ENCODE measurements around the gene HK2. TPM values are rescaled to one million over a fixed set of nuclear protein-coding genes. Genes with fewer than 3 reads are reported as not detected.

The HK2 gene
- total and polyA plus RNA-seq, 8 donors, result 0.47 to 8.6 (median 2.9) TPM

GRCh38 chr2:74870951-74871350, 37.0 kb downstream of the HK2 start:
- Histone ChIP-seq H3K4me3 (no peak overlapping the region), H3K27ac (no peak overlapping the region), H3K9me3 (no peaks in the 10 kb centered on the region), H3K4me1 (peaks cover 0 to 12% (median 0%) of the 10 kb centered on the region in 3 donors), H3K27me3 (no peaks in the 10 kb centered on the region), H3K36me3 (no peaks in the 10 kb centered on the region)
- no peak for FAIRE-seq
- 90 to 91% methylated on average over 4 of the region's 4 CpGs for WGBS, 2 donors
- intact Hi-C loops (cut with DNase I), result loop anchor here in 1 of 3 donors (10.0 kb wide), 1 partner anchor 156 kb away; no protein-coding TSS in a partner anchor
- TF ChIP-seq CTCF (IDR thresholded peaks at IDR 0.05), result no peak
- DNase-seq, result no peak
- ATAC-seq, result no peak

- FAIRE-seq (no peak), DNase-seq (no peak), ATAC-seq (no peak)
- Histone ChIP-seq H3K9me3 (no peaks in the 10 kb centered on the region), H3K27me3 (no peaks in the 10 kb centered on the region), H3K36me3 (no peaks in the 10 kb centered on the region), H3K4me1 (peaks cover 0 to 12% (median 0%) of the 10 kb centered on the region in 3 donors), H3K4me3 (no peak overlapping the region), H3K27ac (no peak overlapping the region)
- intact Hi-C loops (cut with DNase I), result loop anchor here in 1 of 3 donors (10.0 kb wide), 1 partner anchor 157 kb away; no protein-coding TSS in a partner anchor
- 93 to 97% methylated on average over 6 of the region's 6 CpGs for WGBS, 2 donors
- TF ChIP-seq CTCF (IDR thresholded peaks at IDR 0.05), result no peak
Measured at GRCh38 chr2:74871414-74871813, 37.5 kb downstream of the HK2 start.

GRCh38 chr2:74872389-74872836, 38.5 kb downstream of the HK2 start:
- no peak for FAIRE-seq
- Histone ChIP-seq H3K27ac (no peak overlapping the region), H3K4me1 (peaks cover 0 to 12% (median 0%) of the 10 kb centered on the region in 3 donors), H3K9me3 (no peaks in the 10 kb centered on the region), H3K4me3 (no peak overlapping the region), H3K36me3 (no peaks in the 10 kb centered on the region), H3K27me3 (no peaks in the 10 kb centered on the region)
- TF ChIP-seq CTCF (IDR thresholded peaks at IDR 0.05), result no peak
- no peak for DNase-seq
- WGBS, 2 donors, result 84 to 90% methylated on average over 2 of the region's 2 CpGs
- no peak for ATAC-seq
- intact Hi-C loops (cut with DNase I), result loop anchor here in 1 of 3 donors (10.0 kb wide), 1 partner anchor 158 kb away; no protein-coding TSS in a partner anchor

DNA sequence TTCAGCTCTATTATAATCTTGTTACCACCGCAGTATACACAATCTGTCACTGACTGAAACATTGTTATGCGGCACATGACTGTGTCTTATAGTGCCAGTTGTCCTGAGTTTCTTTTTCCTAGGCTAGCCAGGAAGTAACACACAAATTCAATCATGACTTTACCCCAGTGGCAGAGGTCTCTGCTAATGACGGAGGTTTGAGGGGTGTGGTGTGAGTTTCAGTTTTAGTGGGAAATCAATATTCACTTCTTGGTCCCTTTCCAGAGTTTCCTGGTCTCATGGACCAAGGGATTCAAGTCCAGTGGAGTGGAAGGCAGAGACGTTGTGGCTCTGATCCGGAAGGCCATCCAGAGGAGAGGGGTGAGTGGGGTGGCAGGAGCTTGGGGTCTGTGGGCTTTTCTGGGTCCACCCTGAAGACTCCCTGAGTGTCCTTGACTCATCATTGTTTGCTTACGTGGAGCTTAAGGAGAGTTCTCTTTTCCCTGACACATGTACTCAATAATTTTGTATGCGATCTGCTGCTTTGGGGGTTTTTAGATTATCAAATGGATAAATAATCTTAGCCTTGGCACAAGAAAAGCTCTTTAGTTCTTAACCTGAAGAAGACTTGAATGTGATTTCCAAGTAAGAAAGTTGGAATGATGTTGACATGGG, 39.2 kb downstream of the HK2 start:
- H3K27ac ChIP-seq, result no peak overlapping the region
- no peaks in the 10 kb centered on the region for H3K27me3 ChIP-seq
- no peaks in the 10 kb centered on the region for H3K36me3 ChIP-seq
- FAIRE-seq, result no peak
- intact Hi-C loops (cut with DNase I), result loop anchor here in 1 of 3 donors (10.0 kb wide), 1 partner anchor 158 kb away; no protein-coding TSS in a partner anchor
- H3K9me3 ChIP-seq, result no peaks in the 10 kb centered on the region
- ATAC-seq, result no peak
- H3K4me1 ChIP-seq, result peaks cover 0 to 6% (median 0%) of the 10 kb centered on the region in 3 donors
- no peak for DNase-seq
- no peak overlapping the region for H3K4me3 ChIP-seq
- no peak for TF ChIP-seq CTCF (IDR thresholded peaks at IDR 0.05)
- 79 to 81% methylated on average over 7 of the region's 7 CpGs for WGBS, 2 donors
